Ascending aorta (tissue), 2 donors: ENCODE data around the gene MAFB. TPM values are rescaled to one million over a fixed set of nuclear protein-coding genes. Genes with fewer than 3 reads are reported as not detected.

Experiments
- DNase-seq, 2 donors: peaks; one replicate each; pipeline ENCODE4 v3.0.0-alpha.2; 2019; ENCODE audit warnings: low spot score in 2 of 2
- H3K27ac ChIP-seq, 2 donors: fragments of 200-600 bp; sonication (generic); one replicate each; pipeline ENCODE4 v1.5.1; 2016 to 2017; ENCODE audit warnings: mild to moderate bottlenecking in 1 of 2
- H3K27me3 ChIP-seq: fragments of 200-600 bp; sonication (generic); one replicate; pipeline ENCODE4 v1.5.1; 2017
- H3K36me3 ChIP-seq, 2 donors: fragments of 200-600 bp; sonication (generic); one replicate each; pipeline ENCODE4 v1.5.1; 2016
- H3K4me1 ChIP-seq, 2 donors: fragments of 200-600 bp; sonication (generic); one replicate each; pipeline ENCODE4 v1.5.1; 2016 to 2017; ENCODE audit warnings: mild to moderate bottlenecking in 1 of 2
- H3K4me3 ChIP-seq, 2 donors: fragments of 200-600 bp; sonication (generic); one replicate each; pipeline ENCODE4 v1.5.1; 2016 to 2017; ENCODE audit warnings: mild to moderate bottlenecking in 1 of 2
- H3K9me3 ChIP-seq, 2 donors: fragments of 200-600 bp; sonication (generic); one replicate each; pipeline ENCODE4 v1.5.1; 2016
- CTCF ChIP-seq, 3 experiments: fragments of 200-600 bp in 2 of 3; fragments of 450-650 bp in 1 of 3; sonication (generic) in 2 of 3; IDR thresholded peaks; one replicate each; pipeline ENCODE4 v1.5.1; 2016 to 2019; ENCODE audit warnings: antibody characterized with exemption in 3 of 3, mild to moderate bottlenecking in 1 of 3, moderate library complexity in 1 of 3
- intact Hi-C: fragments of 100-400 bp; cut with DNase I; formaldehyde crosslinking; loops from one replicate; pipeline ENCODE4 v1.15.1; 2023
- total RNA-seq: library from RNA; depleted of rRNA; stranded (reverse); fragments of >200 nt; gene quantifications from one replicate; pipeline ENCODE4 v1.1.0, GENCODE V29; 2016

MAFB gene
- total RNA-seq, 1 donor from 2014 or later, result 84.6 TPM

- intact Hi-C loops, result no loop called here
These were observed 28.4 kb upstream of the MAFB start for GRCh38 chr20:40717343-40717865.

GRCh38 chr20:40715491-40715890, 26.5 kb upstream of the MAFB start:
- no peak for DNase-seq
- no peaks in the 10 kb centered on the region for H3K27me3 ChIP-seq

More at GRCh38 chr20:40717343-40717865, 28.4 kb upstream of the MAFB start:
- Histone ChIP-seq H3K27me3 (no peaks in the 10 kb centered on the region), H3K4me1 (no peaks in the 10 kb centered on the region), H3K4me3 (no peak overlapping the region), H3K36me3 (no peaks in the 10 kb centered on the region), H3K27ac (no peak overlapping the region), H3K9me3 (no peaks in the 10 kb centered on the region)
- TF ChIP-seq CTCF (IDR thresholded peaks at IDR 0.05), result no peak
- DNase-seq, result no peak

DNA sequence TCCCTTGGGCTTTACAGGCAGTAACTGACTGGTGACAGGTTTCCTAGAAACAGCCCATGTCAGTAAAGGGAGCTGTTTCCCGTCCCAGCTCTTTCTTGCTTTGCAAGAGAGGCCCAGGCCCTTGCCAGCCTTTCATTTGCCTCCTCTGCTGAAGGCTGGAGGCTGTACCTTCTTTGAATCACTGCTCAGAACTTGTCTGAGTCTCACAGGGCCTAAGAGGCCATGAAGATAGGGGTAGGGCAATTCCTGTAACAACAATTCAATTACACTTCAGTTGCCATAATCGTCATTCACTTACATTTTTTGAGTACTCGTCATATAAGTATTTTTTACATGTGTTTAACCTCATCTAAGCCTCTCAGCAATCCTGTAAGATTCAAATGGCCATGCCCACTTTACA, 25.9 kb upstream of the MAFB start:
- no peaks in the 10 kb centered on the region for H3K4me1 ChIP-seq
- H3K27ac ChIP-seq, result no peak overlapping the region
- no peaks in the 10 kb centered on the region for H3K36me3 ChIP-seq
- no peaks in the 10 kb centered on the region for H3K27me3 ChIP-seq
- no peak overlapping the region for H3K4me3 ChIP-seq
- intact Hi-C loops, result no loop called here
- TF ChIP-seq CTCF (IDR thresholded peaks at IDR 0.05), result no peak
- no peak for DNase-seq
- no peaks in the 10 kb centered on the region for H3K9me3 ChIP-seq

More at GRCh38 chr20:40715491-40715890, 26.5 kb upstream of the MAFB start:
- TF ChIP-seq CTCF (IDR thresholded peaks at IDR 0.05), result no peak
- intact Hi-C loops, result no loop called here
- Histone ChIP-seq H3K4me1 (no peaks in the 10 kb centered on the region), H3K9me3 (no peaks in the 10 kb centered on the region), H3K36me3 (no peaks in the 10 kb centered on the region), H3K4me3 (no peak overlapping the region), H3K27ac (no peak overlapping the region)

DNA sequence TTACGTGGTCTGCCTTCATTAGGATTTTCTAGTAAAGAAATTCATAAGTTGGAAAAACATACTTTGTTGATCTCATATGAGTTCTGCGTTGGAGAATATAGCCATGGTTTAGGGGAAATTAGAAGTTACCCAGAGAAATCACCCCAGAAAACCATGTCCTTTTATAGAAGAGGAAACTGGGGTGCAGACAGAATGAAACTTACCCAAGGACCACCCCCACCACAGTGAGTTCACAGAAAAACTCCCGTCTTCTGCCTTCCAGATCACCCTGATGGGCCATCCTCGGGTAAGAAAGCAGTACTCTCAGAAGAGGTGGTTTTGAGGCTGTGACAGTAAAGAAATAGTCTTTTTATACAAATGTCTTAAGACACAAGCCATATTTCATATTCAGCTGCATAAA, 25.1 kb upstream of the MAFB start:
- intact Hi-C loops, result no loop called here

GRCh38 chr20:40713508-40713907, 24.5 kb upstream of the MAFB start:
- no peak overlapping the region for H3K4me3 ChIP-seq
- DNase-seq, result no peak
- H3K9me3 ChIP-seq, result no peaks in the 10 kb centered on the region
- no peak overlapping the region for H3K27ac ChIP-seq
- no peaks in the 10 kb centered on the region for H3K36me3 ChIP-seq
- no peak for TF ChIP-seq CTCF (IDR thresholded peaks at IDR 0.05)
- H3K27me3 ChIP-seq, result no peaks in the 10 kb centered on the region
- no peaks in the 10 kb centered on the region for H3K4me1 ChIP-seq
- intact Hi-C loops, result no loop called here

More for the DNA sequence above, 25.1 kb upstream of the MAFB start:
- H3K4me1 ChIP-seq, result no peaks in the 10 kb centered on the region
- no peaks in the 10 kb centered on the region for H3K36me3 ChIP-seq
- H3K27ac ChIP-seq, result no peak overlapping the region
- TF ChIP-seq CTCF (IDR thresholded peaks at IDR 0.05), result no peak
- no peaks in the 10 kb centered on the region for H3K27me3 ChIP-seq
- H3K9me3 ChIP-seq, result no peaks in the 10 kb centered on the region
- H3K4me3 ChIP-seq, result no peak overlapping the region
- no peak for DNase-seq

DNA sequence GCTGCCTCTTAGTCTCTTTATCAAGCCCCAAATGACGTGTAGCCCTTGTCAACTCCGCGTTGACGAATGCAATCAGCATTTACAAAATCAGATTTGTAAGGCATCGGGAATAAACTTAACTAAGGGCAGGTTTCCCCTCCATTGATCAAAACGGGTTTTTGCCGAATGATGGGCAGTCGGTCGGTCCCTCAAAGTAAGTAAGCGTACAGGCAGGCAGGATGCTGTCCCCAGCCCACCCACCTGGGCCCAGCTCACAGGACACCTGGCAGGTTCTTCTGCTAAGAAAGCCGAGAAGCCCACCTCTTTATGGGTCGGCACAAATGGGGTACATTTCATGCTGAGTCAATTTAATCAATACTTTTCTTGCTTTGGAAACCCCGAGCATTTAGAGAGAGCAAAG, 22.0 kb upstream of the MAFB start:
- no peak for DNase-seq
- intact Hi-C loops, result no loop called here
- TF ChIP-seq CTCF (IDR thresholded peaks at IDR 0.05), result no peak

More for the DNA sequence above, 22.0 kb upstream of the MAFB start:
- no peak overlapping the region for H3K27ac ChIP-seq
- no peaks in the 10 kb centered on the region for H3K36me3 ChIP-seq
- H3K9me3 ChIP-seq, result no peaks in the 10 kb centered on the region
- no peaks in the 10 kb centered on the region for H3K4me1 ChIP-seq
- no peaks in the 10 kb centered on the region for H3K27me3 ChIP-seq
- no peak overlapping the region for H3K4me3 ChIP-seq
